Inflammatory macrophage treated with lipopolysaccharide for 4 hours (primary cell): ENCODE data around the gene RENBP.

ENCODE experiments used
- DNase-seq: peaks from one replicate; pipeline ENCODE4 v3.0.0-alpha.2; 2020

RENBP gene

DNA sequence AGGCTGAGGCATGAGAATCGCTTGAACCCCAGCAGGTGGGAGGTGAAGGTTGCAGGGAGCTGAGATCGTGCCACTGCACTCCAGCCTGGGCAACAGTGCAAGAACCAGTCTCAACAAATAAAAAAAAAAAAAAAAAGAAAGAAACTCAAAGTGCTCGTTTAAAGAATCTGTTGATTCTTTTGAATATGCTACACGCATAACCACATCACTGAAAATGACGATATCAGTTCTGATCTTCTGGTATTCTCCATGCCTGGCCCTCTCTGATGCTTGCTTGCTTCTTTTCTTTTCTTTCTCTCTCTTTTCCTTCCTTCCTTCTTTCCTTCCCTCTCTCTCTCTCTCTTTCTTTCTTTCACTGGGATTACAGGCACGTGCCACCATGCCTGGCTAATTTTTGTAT is 32.6 kb downstream of the RENBP start:
- no peak for DNase-seq

DNA sequence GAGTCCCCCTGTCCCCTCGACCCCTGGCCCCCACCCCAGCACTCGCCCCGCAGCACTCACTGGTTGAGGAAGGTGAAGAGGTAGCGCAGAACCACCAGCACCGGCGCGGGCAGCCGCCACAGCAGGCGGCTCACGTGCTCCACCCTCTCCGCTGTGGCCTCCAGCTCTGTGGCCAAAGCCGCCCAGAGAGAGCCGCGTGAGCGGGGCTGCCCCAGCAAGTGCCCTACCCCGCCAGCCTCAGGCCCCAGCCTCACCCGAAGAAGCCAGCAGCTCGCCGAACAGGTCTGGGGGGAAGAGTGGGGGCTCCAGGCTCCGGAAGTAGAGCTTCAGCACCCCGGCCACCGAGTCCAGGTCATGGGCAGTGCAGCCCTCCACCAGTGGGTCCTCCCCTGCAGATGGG is 34.0 kb downstream of the RENBP start:
- no peak for DNase-seq

DNA sequence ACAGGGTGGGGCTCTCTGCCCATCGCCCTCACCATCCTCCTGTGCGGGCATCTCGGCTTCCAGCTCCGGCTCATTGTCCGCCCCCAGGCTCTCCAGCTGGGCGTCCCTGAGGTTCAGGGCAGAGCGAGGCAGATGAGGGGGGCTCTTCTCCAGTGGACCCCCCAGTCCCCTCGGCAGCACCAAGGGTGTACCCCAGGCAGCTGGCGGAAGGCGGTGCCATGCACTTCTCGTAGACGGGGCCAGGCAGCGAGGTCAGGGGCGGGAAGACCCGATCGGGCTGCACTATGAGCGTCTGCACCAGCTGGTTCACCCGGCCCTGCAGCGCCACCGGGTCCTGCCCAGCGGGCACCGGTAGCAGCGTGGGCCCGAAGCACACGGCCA is 34.5 kb downstream of the RENBP start:
- no peak for DNase-seq

DNA sequence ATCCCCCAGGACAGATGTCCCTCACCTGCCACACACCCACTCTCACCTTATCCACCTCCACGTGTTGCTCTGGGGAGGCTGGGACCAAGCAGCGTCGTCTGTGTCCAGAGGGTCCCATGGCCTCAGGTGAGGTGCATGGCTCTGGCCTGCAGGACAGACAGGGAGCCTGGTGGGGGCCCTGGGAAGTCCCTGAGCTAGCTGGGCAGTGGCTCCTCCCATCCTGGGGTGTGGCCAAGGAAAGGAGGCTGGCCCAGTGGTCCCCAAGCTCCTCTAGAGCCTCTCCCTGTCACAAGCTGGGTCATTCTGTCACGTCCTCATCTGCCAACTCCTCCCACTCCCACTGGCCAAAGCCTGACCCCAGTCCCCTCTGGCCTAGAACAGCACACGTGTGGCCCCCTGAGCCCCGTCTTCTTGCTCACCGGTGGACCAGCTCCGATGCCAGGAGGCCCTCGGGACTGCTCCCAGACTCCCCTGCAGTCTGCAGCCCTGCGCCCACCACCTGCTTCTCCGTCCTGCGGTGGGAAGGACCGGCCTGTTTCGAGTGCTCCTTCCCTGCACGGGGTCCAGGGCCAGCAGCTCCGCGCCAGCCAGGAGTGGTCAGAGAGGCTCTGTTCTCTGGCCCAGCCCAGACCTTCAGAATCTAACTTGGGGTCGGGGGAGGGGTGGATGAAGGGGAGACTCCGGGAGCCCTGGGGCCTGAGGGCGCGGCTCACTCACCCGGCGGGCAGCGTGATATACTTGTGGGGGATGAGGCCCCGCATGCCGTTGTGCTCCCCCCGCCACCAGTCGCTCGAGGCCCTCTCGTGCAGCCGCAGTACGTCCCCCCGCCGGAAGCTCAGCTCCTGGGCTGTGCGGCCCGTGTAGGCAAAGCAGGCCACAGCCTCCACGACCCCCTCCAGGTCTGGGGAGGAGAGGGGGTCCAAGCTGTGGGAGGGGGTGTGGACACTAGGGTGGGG is 35.1 kb downstream of the RENBP start:
- DNase-seq: no peak

DNA sequence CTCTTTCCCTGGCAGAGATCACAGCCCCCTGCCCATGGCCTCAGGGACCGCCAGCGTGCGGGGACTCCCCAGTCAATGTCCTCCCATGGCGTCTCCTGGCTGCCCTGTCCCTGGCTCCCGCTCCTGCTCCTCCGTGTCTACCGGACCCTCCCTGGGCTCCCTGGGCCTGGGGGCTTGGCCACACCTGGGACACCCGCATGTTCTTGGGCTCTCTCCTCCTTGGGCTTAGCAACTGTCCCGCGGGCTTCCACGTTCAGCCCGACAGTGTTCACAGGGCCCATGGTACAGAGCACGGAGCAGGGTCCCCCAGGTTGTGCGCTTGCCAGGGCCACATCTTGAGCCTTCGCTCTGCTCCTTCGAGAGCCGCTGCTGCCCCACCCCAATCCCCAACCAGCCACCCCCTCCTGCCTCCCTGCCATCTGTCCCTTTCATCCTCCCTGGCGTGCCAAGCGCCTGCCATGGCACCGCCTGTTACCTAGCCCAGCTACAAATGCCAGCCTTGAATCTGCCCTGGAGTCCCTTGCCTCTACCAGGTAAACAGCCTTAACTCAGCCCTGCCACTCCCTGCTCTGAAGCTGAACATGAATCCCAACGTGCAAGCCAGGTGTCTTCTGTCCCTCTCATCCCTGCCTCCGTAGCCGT is 36.1 kb downstream of the RENBP start:
- DNase-seq: no peak

DNA sequence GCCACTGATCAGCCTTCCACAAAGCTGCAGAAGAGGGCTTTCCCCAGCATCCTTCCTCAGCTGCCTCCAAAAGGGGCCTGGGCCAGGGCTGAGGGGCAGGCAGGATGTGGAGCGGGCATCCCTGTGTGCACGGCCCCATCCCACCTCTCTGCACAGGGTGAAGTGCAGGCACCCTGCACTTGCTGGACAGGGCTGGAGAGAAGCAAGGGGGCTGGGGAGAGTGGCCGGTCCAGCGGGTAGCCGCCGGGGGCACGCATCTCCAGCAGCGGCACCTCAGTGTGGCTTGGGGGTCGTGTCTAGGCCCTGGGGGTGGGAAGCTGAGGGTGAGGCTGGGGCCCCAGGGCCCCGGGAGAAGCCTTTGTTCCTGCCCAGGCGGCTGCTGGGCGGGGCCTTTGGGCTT is 37.0 kb downstream of the RENBP start:
- DNase-seq: no peak

DNA sequence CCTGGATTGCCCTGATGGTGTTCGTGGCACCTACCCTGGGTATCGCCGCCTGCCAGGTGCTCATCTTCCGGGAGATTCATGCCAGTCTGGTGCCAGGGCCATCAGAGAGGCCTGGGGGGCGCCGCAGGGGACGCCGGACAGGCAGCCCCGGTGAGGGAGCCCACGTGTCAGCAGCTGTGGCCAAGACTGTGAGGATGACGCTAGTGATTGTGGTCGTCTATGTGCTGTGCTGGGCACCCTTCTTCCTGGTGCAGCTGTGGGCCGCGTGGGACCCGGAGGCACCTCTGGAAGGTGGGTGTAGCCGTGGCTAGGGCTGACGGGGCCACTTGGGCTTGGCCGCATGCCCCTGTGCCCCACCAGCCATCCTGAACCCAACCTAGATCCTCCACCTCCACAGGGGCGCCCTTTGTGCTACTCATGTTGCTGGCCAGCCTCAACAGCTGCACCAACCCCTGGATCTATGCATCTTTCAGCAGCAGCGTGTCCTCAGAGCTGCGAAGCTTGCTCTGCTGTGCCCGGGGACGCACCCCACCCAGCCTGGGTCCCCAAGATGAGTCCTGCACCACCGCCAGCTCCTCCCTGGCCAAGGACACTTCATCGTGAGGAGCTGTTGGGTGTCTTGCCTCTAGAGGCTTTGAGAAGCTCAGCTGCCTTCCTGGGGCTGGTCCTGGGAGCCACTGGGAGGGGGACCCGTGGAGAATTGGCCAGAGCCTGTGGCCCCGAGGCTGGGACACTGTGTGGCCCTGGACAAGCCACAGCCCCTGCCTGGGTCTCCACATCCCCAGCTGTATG is 38.1 kb downstream of the RENBP start:
- no peak for DNase-seq

DNA sequence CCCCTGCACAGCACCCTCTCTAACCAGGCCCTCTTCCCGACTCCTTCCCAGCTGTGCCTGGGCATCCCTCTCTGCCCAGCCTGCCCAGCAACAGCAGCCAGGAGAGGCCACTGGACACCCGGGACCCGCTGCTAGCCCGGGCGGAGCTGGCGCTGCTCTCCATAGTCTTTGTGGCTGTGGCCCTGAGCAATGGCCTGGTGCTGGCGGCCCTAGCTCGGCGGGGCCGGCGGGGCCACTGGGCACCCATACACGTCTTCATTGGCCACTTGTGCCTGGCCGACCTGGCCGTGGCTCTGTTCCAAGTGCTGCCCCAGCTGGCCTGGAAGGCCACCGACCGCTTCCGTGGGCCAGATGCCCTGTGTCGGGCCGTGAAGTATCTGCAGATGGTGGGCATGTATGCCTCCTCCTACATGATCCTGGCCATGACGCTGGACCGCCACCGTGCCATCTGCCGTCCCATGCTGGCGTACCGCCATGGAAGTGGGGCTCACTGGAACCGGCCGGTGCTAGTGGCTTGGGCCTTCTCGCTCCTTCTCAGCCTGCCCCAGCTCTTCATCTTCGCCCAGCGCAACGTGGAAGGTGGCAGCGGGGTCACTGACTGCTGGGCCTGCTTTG is 38.9 kb downstream of the RENBP start:
- DNase-seq: no peak

DNA sequence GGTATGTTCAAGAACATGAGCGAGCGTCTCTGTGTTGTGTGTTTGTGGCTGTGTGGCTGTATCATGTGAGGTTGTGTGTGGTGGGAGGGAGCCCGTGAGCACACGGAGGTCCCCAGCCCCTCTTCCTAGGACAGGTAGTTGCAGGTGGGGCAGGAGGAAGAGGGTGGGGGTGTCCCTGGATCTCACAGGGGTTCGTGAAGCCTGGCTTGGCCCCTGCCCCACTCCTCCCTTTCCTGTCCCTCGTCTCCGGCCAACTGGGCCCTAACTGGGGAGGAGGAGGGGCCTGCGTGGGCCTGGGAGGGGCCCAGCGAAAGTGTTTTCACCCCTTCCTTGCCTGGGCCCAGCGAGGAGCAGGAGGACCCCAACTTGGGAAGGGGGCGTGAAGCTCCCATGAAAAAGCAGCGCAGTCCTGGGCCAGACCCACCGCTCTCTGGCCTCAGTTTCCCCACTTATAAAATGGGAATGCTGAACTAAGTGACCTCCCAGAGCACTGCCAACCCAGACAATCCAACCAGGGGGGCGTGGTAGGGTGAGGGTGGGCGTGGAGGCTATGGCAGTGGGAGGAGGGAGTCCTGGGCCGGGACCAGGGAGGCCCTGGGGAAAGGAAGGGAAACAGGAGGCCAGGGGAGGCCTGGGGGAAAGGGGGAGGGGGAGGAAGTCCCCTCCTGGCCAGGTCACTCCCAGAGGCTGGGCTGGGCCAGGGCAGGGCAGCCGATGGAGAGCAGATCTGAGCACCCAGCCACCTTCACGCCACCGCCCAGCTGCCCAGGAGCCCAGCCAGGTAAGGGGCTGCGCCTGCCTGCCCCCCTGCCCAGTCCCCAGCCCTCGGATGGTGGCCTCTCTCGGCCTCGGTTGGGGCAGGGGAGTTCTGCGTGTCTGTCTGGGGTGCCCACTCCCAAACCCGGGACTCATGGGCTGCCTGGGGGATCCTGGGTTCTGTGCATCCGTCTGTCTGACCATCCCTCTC is 40.2 kb downstream of the RENBP start, which contains the start of gene AVPR2:
Gene AVPR2 (plus strand): TSS at position 683 of the 967 bp plus-strand sequence. CDS start 473 bp downstream, outside the sequence.
- no peak for DNase-seq

DNA sequence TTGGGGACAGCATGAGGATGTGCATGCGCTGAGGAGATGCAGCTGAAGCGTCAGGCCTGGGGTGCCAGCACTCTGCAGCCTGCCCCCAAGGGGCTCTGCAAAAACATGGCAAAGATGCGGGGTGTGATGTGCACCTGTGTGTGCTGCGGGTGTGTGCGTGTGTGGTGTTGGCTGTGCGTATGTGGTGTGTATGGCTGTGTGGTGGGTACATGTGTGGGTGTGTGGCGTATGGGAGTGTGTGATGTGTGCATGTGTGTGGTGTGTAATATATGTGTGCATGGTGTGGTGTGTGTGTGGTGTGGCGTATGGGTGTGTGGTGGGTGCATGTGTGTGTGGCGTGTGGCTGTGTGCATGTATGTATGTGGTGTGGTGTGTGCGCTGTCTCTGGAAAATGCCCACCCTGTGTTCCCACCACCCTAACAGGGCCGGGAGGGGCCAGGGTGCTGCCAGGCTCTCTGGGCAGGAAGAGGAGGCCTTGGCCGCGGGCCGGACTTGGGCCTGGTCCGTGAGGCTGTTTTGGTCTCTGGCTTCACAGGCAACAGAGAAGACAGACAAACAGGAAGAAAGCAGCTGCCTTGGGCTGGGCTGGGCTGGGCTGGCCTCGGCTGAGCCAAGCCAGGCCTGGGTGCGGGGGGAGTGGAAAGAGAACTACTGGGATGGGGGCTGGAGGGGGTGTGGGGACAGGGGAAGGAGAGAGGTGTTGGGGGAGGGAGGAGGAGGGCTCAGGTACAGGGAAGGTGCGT is 41.0 kb downstream of the RENBP start:
- no peak for DNase-seq

DNA sequence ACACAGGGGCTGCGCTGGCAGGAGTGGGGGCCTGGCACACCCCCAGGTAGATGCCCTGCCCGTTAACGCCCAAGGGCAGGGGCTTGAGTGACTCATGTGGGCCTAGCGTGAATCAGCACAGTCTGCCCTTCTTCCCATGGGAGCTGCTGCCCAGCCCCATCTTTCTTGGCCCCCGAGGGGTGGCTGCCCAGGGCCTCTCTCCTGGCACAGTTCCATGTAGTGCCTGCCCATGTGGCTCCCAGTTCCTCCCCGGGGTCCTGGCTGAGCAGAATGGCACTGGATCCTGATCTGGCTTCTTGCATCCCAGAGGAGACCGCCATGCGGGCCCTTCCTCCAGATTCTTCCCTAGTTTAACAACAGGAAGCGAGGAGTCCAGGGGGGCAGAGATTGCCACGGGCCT is 42.1 kb downstream of the RENBP start:
- no peak for DNase-seq

DNA sequence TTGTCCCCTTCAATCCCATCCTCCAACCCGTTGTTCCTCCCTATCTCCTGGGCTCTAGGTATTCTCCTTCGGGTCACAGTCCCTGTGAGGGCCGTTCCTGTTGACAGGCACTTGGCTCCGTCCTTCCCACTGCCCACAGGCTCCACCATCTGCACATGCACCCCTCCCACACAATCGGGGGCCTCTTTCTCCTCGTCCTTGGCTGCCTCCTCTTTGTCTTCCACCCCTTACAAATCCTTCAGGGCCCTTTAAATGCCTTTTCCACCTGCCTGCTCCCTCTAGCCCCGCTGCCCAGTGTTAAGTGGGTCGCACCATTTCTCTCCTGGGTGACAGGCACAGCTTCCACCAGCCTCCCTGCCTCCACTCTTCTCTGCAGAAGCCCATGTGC is 42.7 kb downstream of the RENBP start:
- DNase-seq: no peak

DNA sequence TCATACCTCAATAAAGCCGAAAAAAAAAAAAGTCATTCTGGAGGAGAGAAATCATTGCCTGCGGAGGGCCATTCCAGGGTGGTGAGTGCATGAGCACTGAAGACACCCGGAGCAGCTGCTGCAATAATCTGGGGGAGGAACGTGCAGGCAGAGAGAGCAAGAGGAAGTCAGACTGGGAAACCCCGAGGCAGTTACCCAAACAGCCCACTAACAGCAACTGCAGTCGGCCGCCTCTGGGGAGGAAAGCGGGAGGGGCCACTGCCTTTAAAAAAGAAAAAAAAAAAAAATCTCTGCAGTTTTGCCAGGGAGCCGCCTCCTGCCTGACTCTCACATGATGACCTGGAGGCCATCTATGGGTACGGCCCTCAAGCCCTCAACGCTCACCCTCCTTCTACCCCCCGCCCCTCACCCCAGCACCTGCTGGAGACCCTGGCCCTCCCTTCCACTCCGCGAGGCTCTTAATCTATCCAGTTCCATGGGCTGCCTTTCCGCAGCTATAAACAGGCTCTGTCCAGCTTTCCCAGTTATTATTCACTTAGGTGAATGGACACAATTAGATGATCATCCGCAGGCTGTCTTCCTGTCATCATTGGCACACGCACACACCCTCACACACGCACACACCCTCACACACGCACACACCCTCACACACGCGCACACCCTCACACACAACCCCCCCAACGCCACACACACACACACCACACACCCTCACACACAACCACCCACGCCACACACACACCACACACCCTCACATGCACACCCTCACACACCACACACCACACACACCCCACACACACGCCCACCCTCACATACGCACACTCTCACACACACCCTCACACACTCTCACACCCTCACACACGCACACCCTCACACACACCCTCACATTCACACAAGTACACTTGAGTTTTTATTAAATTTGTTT is 43.4 kb downstream of the RENBP start:
- peak; percentile 90 for DNase-seq

DNA sequence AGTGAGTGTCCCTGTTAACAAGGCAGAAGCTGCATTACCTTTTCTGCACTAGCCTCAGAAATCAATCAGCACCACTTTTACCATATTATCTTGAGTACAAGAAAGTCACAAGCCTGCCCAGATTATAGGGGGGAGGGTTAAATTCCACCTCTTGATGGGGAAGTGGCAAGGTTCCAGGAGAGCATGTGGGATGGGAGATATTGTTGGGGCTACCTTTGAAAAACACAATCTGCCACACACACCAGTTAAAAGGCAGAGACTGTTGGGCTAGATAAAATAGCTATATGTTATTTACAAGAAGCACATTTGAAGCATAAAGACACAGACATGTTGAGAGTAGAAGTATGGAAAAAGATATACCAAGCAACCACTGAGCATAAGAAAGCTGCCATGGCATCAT is 46.5 kb downstream of the RENBP start:
- no peak for DNase-seq

DNA sequence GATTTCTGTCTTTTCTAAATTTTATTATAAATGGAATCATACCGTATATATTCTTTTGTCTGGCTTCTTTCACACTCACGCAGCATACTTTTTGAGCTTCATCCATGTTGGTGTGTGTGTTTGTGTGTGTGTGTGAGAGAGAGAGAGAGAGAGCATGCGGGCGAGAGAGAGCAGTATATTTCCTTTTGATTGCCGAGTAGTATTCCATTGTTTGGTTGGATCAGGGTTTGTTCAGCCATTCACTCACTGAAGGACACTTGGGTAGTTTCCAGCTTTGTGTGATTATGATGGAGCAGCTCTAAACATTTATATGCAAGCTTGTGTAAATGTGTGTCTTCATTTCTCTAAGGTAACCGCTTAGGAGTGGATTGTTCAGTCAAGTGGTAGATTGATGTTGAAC is 55.3 kb downstream of the RENBP start:
- DNase-seq: no peak

DNA sequence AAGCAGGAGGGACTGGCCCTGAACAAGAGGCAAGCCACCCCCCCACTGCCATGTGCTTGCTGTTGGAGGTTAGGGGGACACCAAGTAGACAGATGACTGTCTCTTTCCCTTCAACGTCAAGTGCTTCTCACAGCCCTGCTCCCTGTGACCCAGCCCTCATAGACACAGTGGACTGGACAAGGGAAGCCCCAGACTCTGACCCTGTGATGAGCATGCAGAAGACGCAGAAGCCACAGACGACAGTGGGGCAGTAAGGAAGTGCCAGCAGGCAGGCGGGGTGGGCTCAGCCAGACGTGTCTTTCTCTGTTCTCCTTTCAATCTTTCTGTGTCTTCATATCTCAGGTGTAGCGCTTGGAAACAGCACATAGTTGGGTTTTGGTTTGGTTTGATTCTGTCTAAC is 56.1 kb downstream of the RENBP start:
- no peak for DNase-seq

DNA sequence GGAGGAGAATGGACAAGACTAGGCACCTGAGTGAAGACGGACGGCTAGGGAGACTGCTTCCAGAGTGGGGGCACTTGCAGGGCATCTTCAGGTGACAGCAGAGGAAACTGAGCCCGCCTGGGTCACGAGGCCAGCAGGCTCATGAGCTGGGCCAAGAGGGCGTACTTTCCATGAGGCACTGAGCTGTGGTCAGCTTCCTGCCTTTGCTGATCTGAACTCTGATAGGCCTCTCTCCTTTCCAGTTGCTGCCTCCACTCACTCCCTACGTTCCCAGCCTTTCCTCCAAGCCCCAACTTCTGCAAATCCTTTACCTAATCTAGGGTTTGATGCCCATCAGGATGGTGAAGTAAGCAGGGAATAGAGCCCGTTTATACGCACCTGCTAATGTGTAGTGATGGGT is 57.1 kb downstream of the RENBP start:
- DNase-seq: no peak

DNA sequence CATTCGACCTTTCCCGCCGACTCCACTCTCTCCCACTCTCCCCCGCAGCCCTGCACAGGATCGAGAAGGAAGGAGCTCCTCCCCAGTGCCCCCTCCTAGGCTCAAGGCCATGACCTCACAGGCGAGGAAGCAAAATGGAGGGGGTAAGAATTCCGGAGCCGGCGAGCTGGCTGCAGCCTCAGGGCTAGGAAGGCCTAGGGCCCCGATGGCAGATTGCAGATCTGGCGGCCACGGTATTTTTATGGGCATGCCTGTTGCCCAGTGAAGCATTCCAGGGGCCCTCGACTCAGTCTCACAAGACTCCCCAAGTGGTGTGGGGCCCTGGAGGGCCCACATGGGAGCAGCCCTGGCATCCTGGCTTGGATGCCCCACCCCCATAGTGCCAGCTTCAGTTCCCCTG is 57.5 kb downstream of the RENBP start:
- no peak for DNase-seq

DNA sequence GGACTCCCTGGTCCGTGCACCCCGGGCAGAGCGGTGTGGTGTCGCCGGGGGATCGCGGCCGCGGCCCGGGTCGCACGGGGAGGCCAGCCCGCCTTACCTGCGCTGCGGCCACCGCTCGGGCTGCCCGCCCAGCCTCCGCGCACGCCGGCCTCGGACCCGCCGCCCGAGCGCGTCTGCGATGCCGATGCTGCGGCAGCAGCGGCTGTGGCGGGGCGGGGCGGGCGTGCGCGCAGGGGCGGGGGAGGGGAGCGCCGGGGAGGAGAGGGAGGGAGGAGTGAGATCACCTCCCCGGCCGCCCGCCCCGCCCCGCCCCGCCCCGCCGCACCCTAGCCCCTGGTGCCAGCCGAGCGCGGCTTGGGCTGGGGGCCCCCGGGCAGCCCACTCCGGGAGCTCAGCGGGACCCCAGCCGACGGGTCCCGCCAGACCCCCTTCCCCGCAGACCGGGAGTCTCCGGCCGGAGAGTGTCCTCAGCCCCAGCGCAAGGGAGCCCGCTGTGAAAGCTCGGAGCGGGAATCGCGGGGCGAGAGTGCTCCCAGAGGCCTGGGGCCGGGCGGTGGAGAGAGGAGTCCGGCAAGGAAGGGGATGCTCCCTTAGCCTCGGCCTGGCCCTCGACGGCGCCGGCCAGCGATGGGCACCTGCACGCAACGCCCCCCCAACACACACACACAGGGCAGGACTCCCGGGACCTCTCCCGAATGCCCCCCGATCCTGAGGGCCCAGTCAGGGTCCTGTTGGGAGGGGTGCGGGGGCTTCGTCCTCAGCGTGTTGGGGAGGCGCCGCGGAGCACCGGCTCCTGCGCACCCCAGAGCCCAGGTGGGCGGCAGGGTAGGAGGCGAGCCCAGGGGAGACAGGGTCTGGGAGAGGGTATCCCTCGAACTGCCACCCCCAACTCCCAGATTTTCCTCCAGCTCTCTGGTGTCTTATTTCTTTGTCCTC is 58.2 kb downstream of the RENBP start, which contains the start of gene L1CAM:
Gene L1CAM (minus strand): TSS at position 206 of the 936 bp plus-strand sequence. CDS start 10,337 bp downstream, outside the sequence.
- DNase-seq: no peak
